Measurements from ENCODE around the gene MAGOH. TPM values are rescaled to one million over a fixed set of nuclear protein-coding genes. Genes with fewer than 3 reads are reported as not detected.

The MAGOH gene
- total RNA-seq, 3 donors from 2014 or later = 35.0 to 45.2 (median 37.5) TPM

- no peak overlapping the region for H3K4me3 ChIP-seq
- TF ChIP-seq POLR2A (IDR thresholded peaks at IDR 0.05) (no peak), CTCF (IDR thresholded peaks at IDR 0.05) (peak; percentile 72 to 94 (median 89)), POLR2AphosphoS5 (IDR thresholded peaks at IDR 0.05) (no peak)
- H3K36me3 ChIP-seq = no peaks in the 10 kb centered on the region
- no peak overlapping the region for H3K27ac ChIP-seq
- no peaks in the 10 kb centered on the region for H3K27me3 ChIP-seq
- intact Hi-C loops (cut with DNase I; ENCODE audit: low total_unique reads) = loop anchor here (5.0 kb wide), 1 partner anchor 114 kb away; no protein-coding TSS in a partner anchor
- peak in 1 of 2 donors; percentile 21 for DNase-seq (ENCODE audit: low spot score in 2 of 2)
- H3K9me3 ChIP-seq = no peaks in the 10 kb centered on the region
- H3K4me1 ChIP-seq = no peaks in the 10 kb centered on the region
Measured at GRCh38 chr1:53278298-53278725, 40.0 kb upstream of the MAGOH start.

GRCh38 chr1:53277326-53277725, 39.0 kb upstream of the MAGOH start:
- intact Hi-C loops (cut with DNase I; ENCODE audit: low total_unique reads) = loop anchor here (5.0 kb wide), 1 partner anchor 115 kb away; no protein-coding TSS in a partner anchor
- H3K27ac ChIP-seq = no peak overlapping the region
- TF ChIP-seq POLR2A (IDR thresholded peaks at IDR 0.05) = no peak
- no peak for TF ChIP-seq CTCF (IDR thresholded peaks at IDR 0.05)
- TF ChIP-seq POLR2AphosphoS5 (IDR thresholded peaks at IDR 0.05) = no peak
- H3K4me1 ChIP-seq = no peaks in the 10 kb centered on the region
- H3K36me3 ChIP-seq = no peaks in the 10 kb centered on the region
- no peak overlapping the region for H3K4me3 ChIP-seq
- no peak for DNase-seq (ENCODE audit: low spot score in 2 of 2)
- no peaks in the 10 kb centered on the region for H3K9me3 ChIP-seq
- no peaks in the 10 kb centered on the region for H3K27me3 ChIP-seq

- no peak overlapping the region for H3K27ac ChIP-seq
Measured at GRCh38 chr1:53276902-53277281, 38.6 kb upstream of the MAGOH start.

GRCh38 chr1:53276153-53276901, 38.0 kb upstream of the MAGOH start:
- intact Hi-C loops (cut with DNase I; ENCODE audit: low total_unique reads) = loop anchor here (5.0 kb wide), 1 partner anchor 116 kb away; no protein-coding TSS in a partner anchor
- Histone ChIP-seq H3K9me3 (no peaks in the 10 kb centered on the region), H3K4me3 (no peak overlapping the region), H3K4me1 (no peaks in the 10 kb centered on the region), H3K36me3 (no peaks in the 10 kb centered on the region), H3K27ac (no peak overlapping the region), H3K27me3 (no peaks in the 10 kb centered on the region)
- no peak for TF ChIP-seq POLR2AphosphoS5 (IDR thresholded peaks at IDR 0.05)
- no peak for TF ChIP-seq POLR2A (IDR thresholded peaks at IDR 0.05)
- no peak for TF ChIP-seq CTCF (IDR thresholded peaks at IDR 0.05)
- no peak for DNase-seq (ENCODE audit: low spot score in 2 of 2)

More at GRCh38 chr1:53276902-53277281, 38.6 kb upstream of the MAGOH start:
- intact Hi-C loops (cut with DNase I; ENCODE audit: low total_unique reads) = loop anchor here (5.0 kb wide), 1 partner anchor 115 kb away; no protein-coding TSS in a partner anchor
- TF ChIP-seq POLR2A (IDR thresholded peaks at IDR 0.05) = no peak
- Histone ChIP-seq H3K9me3 (no peaks in the 10 kb centered on the region), H3K36me3 (no peaks in the 10 kb centered on the region), H3K4me1 (no peaks in the 10 kb centered on the region), H3K27me3 (no peaks in the 10 kb centered on the region), H3K4me3 (no peak overlapping the region)
- no peak for DNase-seq (ENCODE audit: low spot score in 2 of 2)

- intact Hi-C loops (cut with DNase I; ENCODE audit: low total_unique reads) = loop anchor here (5.0 kb wide), 1 partner anchor 117 kb away; no protein-coding TSS in a partner anchor
- no peaks in the 10 kb centered on the region for H3K4me1 ChIP-seq
Measured at GRCh38 chr1:53275566-53275965, 37.2 kb upstream of the MAGOH start.

More at GRCh38 chr1:53275566-53275965, 37.2 kb upstream of the MAGOH start:
- H3K9me3 ChIP-seq = no peaks in the 10 kb centered on the region
- DNase-seq (ENCODE audit: low spot score in 2 of 2) = no peak
- H3K27me3 ChIP-seq = no peaks in the 10 kb centered on the region
- TF ChIP-seq POLR2A (IDR thresholded peaks at IDR 0.05) (no peak), CTCF (IDR thresholded peaks at IDR 0.05) (no peak), POLR2AphosphoS5 (IDR thresholded peaks at IDR 0.05) (no peak)
- H3K27ac ChIP-seq = no peak overlapping the region
- H3K36me3 ChIP-seq = no peaks in the 10 kb centered on the region
- no peak overlapping the region for H3K4me3 ChIP-seq
